ENCODE results near the gene DIO1.

GRCh38 chr1:53945183-53945432 is 51.1 kb downstream of the DIO1 start:
- TF ChIP-seq POLR2A (IDR thresholded peaks at IDR 0.05) (no peak), EP300 (IDR thresholded peaks at IDR 0.05) (no peak), CTCF (IDR thresholded peaks at IDR 0.05) (no peak)

Data from tibial nerve (tissue), 4 donors.